Measurements from ENCODE around the gene ATP4A.

- TF ChIP-seq POLR2A (IDR thresholded peaks at IDR 0.05), result no peak
- no peak for TF ChIP-seq EP300 (IDR thresholded peaks at IDR 0.05; ENCODE audit: low read depth)
Measured at GRCh38 chr19:35533201-35533821, 30.1 kb downstream of the ATP4A start, which contains the start of gene GAPDHS.

Measured in transverse colon (tissue), 1 donor.